MM.1S (cell line): ENCODE results near the gene CSRP3.

ENCODE experiments used
- CTCF ChIP-seq: fragments of 300-600 bp; sonication (generic); IDR thresholded peaks from 2 replicates; pipeline ENCODE4 v1.5.1; 2016; ENCODE audit warnings: antibody characterized with exemption, low read length, mixed read lengths
- EZH2 ChIP-seq: fragments of 300-600 bp; sonication (generic); optimal IDR thresholded peaks from 2 replicates; pipeline ENCODE3; 2017; ENCODE audit warnings: low read depth, mild to moderate bottlenecking, antibody characterized with exemption, low read length, mixed read lengths

- no peak for TF ChIP-seq CTCF
- no peak for TF ChIP-seq EZH2
Measured at GRCh38 chr11:19220903-19221724, 19.3 kb upstream of the CSRP3 start.
